HFF-Myc (cell line): ENCODE data around the gene HSD11B2.

Source experiments
- DNase-seq: peaks from one replicate; pipeline ENCODE4 v3.0.0-alpha.2; 2011; ENCODE audit warnings: low read depth; ENCODE audit errors: extremely low read depth
- H3K4me3 ChIP-seq: replicated peaks from 2 replicates; pipeline ENCODE4 v1.5.1; 2011; ENCODE audit warnings: low read depth, mild to moderate bottlenecking, control low read depth, low read length
- CTCF ChIP-seq: IDR thresholded peaks from 2 replicates; pipeline ENCODE4 v1.5.1; 2012; ENCODE audit warnings: mild to moderate bottlenecking, low read depth, low read length, control low read depth; ENCODE audit errors: missing control alignments

The HSD11B2 gene

GRCh38 chr16:67482233-67482924 lies 51.5 kb downstream of the HSD11B2 start:
- no peak for TF ChIP-seq CTCF
- peak overlapping the region; percentile 96 for H3K4me3 ChIP-seq
- DNase-seq: no peak

GRCh38 chr16:67483150-67483549 lies 52.2 kb downstream of the HSD11B2 start, which contains the start of gene AGRP:
Gene AGRP, minus strand, starts transcription at chr16:67483547. Its CDS starts 149 bp downstream, at chr16:67483398.
- TF ChIP-seq CTCF: no peak
- DNase-seq: no peak
- H3K4me3 ChIP-seq: peak within 1 kb of the TSS; percentile 96

DNA sequence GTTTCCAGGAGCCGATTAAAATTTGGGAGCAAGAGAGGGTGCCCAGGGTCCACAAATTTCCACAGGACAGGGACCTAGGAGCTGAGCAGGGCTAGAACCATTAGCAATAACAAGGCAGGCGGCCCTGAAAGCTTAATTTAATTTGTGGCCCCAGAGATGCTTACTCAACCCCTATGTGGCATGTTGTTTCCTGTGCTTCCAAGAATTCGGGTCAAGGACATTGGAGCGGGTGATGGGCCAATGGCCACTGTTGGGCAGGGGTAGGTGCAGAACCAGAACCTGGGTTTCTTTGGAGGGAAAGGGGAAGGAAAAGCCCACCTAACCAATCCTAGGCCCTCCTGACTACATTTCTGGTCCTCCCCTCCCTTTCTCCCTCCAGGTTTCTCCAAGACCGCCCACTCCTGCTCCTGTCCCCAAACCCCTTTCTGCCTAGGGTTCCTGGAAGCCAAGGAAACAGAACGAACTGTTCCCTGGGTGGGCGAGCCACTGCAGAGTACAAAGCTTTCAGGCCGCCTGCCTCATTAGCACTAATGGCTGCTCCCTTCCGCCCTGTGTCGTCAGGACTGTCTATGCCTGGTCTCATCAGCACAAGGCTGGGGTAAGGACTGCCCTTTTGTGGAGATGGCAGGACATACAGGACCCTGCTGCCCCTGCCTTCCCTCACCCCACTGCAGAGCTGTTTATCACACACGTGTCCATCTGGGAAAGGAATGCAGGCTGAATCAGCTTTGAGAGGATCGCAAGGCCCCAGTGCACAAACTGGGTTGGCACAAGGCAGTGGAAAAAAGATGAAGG lies 53.0 kb downstream of the HSD11B2 start:
- H3K4me3 ChIP-seq: no peak overlapping the region
- no peak for DNase-seq
- TF ChIP-seq CTCF: no peak

GRCh38 chr16:67486805-67487204 lies 55.9 kb downstream of the HSD11B2 start:
- no peak for DNase-seq
- H3K4me3 ChIP-seq: no peak overlapping the region
- no peak for TF ChIP-seq CTCF
